H1 (cell line): ENCODE measurements around the gene ADIPOQ. TPM values are rescaled to one million over a fixed set of nuclear protein-coding genes. Genes with fewer than 3 reads are reported as not detected.
A peak's percentile ranks its signal among the peaks of the same experiment; 100 is the strongest.

Experiments
- CTCF ChIA-PET: fragments of 300-600 bp; sonication (Branson Sonifier 250); formaldehyde crosslinking; loops from one replicate; lab custom pipeline; 2021; ENCODE audit not compliant: partially characterized antibody; lab: Charles Lee
- POLR2A ChIA-PET: fragments of 300-600 bp; sonication (Branson Sonifier 250); formaldehyde crosslinking; loops from one replicate; lab custom pipeline; 2021; ENCODE audit warnings: inconsistent platforms; ENCODE audit not compliant: partially characterized antibody; lab: Charles Lee
- DNase-seq, 2 experiments: peaks; one replicate each; pipeline versions ENCODE4 v3.0.0 to v3.0.0-alpha.2; 2010 to 2022; ENCODE audit warnings: low spot score in 2 of 2, low read depth in 1 of 2, mixed read lengths in 1 of 2
- FAIRE-seq: peaks from 2 replicates; lab custom pipeline; 2011; peaks lifted over from hg19 to GRCh38; lab: Jason Lieb, UNC
- H2AFZ ChIP-seq: 2 replicates; pipeline ENCODE4 v1.8.1; 2012; ENCODE audit warnings: low read length, inconsistent platforms
- H2AK5ac ChIP-seq: 2 replicates; pipeline ENCODE4 v1.6.1; 2013; ENCODE audit warnings: low read depth, low read length
- H2BK120ac ChIP-seq: replicated peaks from 2 replicates; pipeline ENCODE3; 2013; ENCODE audit warnings: low read depth, low read length, inconsistent platforms
- H2BK12ac ChIP-seq: 2 replicates; pipeline ENCODE4 v1.6.1; 2013; ENCODE audit warnings: low read depth, low read length
- H2BK15ac ChIP-seq: 2 replicates; pipeline ENCODE4 v1.6.1; 2013; ENCODE audit warnings: low read length
- H2BK20ac ChIP-seq: 2 replicates; pipeline ENCODE4 v1.6.1; 2013; ENCODE audit warnings: low read length
- H2BK5ac ChIP-seq: 2 replicates; pipeline ENCODE4 v1.6.1; 2013; ENCODE audit warnings: low read depth, low read length
- H3K14ac ChIP-seq: 2 replicates; pipeline ENCODE4 v1.6.1; 2013; ENCODE audit warnings: inconsistent platforms; ENCODE audit not compliant: insufficient read length
- H3K18ac ChIP-seq: 2 replicates; pipeline ENCODE4 v1.6.1; 2013; ENCODE audit warnings: low read length; ENCODE audit errors: extremely low read depth
- H3K23ac ChIP-seq: 2 replicates; pipeline ENCODE4 v1.6.1; 2013; ENCODE audit warnings: inconsistent platforms; ENCODE audit not compliant: insufficient read length
- H3K23me2 ChIP-seq: 2 replicates; pipeline ENCODE4 v1.6.1; 2013; ENCODE audit warnings: low read depth, low read length
- H3K27ac ChIP-seq: 2 replicates; pipeline ENCODE4 v1.6.1; 2011; ENCODE audit warnings: low read depth, low read length, inconsistent platforms
- H3K27me3 ChIP-seq, 4 experiments: replicated peaks in 1 of 4; 1 replicate in 1 of 4; 2 replicates in 3 of 4; pipeline versions ENCODE4 v1.6.1 to v1.8.1; 2011 to 2013; ENCODE audit warnings: low read length in 3 of 4, mild to moderate bottlenecking in 3 of 4, inconsistent platforms in 2 of 4, mixed read lengths in 2 of 4, moderate library complexity in 1 of 4; ENCODE audit not compliant: control insufficient read depth in 3 of 4, insufficient read depth in 3 of 4; ENCODE audit errors: extremely low read depth in 1 of 4
- H3K36me3 ChIP-seq, 4 experiments: 2 replicates each; pipeline versions ENCODE4 v1.6.1 to v1.8.1; 2011 to 2013; ENCODE audit warnings: mild to moderate bottlenecking in 4 of 4, low read length in 3 of 4, moderate library complexity in 2 of 4, control low read depth in 1 of 4, inconsistent platforms in 1 of 4; ENCODE audit not compliant: insufficient read depth in 4 of 4, control insufficient read depth in 2 of 4
- H3K4ac ChIP-seq: replicated peaks from 2 replicates; pipeline ENCODE3; 2013; ENCODE audit warnings: low read length, low read depth, mixed read lengths, inconsistent platforms; ENCODE audit not compliant: insufficient read length
- H3K4me1 ChIP-seq, 4 experiments: replicated peaks in 1 of 4; 1 replicate in 1 of 4; 2 replicates in 3 of 4; pipeline versions ENCODE4 v1.6.1 to v1.8.1; 2011 to 2013; ENCODE audit warnings: low read length in 3 of 4, inconsistent platforms in 2 of 4, mixed read lengths in 1 of 4; ENCODE audit not compliant: insufficient read depth in 4 of 4, control insufficient read depth in 3 of 4
- H3K4me2 ChIP-seq, 2 experiments: 2 replicates each; pipeline versions ENCODE4 v1.6.1 to v1.8.1; 2011 to 2013; ENCODE audit warnings: low read depth in 2 of 2, low read length in 2 of 2, control low read depth in 1 of 2, inconsistent platforms in 1 of 2, mild to moderate bottlenecking in 1 of 2; ENCODE audit not compliant: insufficient read depth in 1 of 2
- H3K4me3 ChIP-seq, 4 experiments: fragments of 200-600, 300-600 bp in 1 of 4; sonication (generic), shearing (Covaris generic), sonication (Bioruptor Twin) in 1 of 4; 2 replicates each; pipeline versions ENCODE4 v1.5.1 to v1.8.1; 2011 to 2016; ENCODE audit warnings: low read length in 4 of 4, low read depth in 3 of 4, control low read depth in 2 of 4, inconsistent platforms in 2 of 4, mild to moderate bottlenecking in 2 of 4, mixed read lengths in 1 of 4, moderate library complexity in 1 of 4; ENCODE audit not compliant: insufficient read depth in 2 of 4; ENCODE audit errors: extremely low read depth in 1 of 4
- H3K56ac ChIP-seq: replicated peaks from 2 replicates; pipeline ENCODE3; 2013; ENCODE audit warnings: low read depth, mild to moderate bottlenecking, mixed read lengths, low read length, inconsistent platforms; ENCODE audit not compliant: insufficient read length
- H3K79me1 ChIP-seq: 2 replicates; pipeline ENCODE4 v1.6.1; 2013; ENCODE audit warnings: low read depth, low read length, control low read depth
- H3K79me2 ChIP-seq, 2 experiments: 2 replicates each; pipeline versions ENCODE4 v1.6.1 to v1.8.1; 2012 to 2013; ENCODE audit warnings: low read length in 2 of 2, mild to moderate bottlenecking in 2 of 2, inconsistent platforms in 1 of 2; ENCODE audit not compliant: insufficient read depth in 2 of 2, control insufficient read depth in 1 of 2
- H3K9ac ChIP-seq, 4 experiments: replicated peaks in 1 of 4; 1 replicate in 1 of 4; 2 replicates in 3 of 4; pipeline versions ENCODE4 v1.6.1 to v1.8.1; 2011 to 2013; ENCODE audit warnings: low read depth in 3 of 4, low read length in 3 of 4, control low read depth in 2 of 4, mild to moderate bottlenecking in 2 of 4, moderate library complexity in 2 of 4, inconsistent platforms in 1 of 4; ENCODE audit errors: extremely low read depth in 1 of 4
- H3K9me3 ChIP-seq, 2 experiments: 2 replicates each; pipeline versions ENCODE4 v1.6.1 to v1.8.1; 2012 to 2013; ENCODE audit warnings: mild to moderate bottlenecking in 2 of 2, moderate library complexity in 2 of 2, control low read depth in 1 of 2, inconsistent platforms in 1 of 2, low read depth in 1 of 2, low read length in 1 of 2, mixed read lengths in 1 of 2; ENCODE audit not compliant: insufficient read depth in 2 of 2
- H4K20me1 ChIP-seq, 2 experiments: replicated peaks in 1 of 2; 2 replicates each; pipeline versions ENCODE3 to v1.8.1; 2011 to 2013; ENCODE audit warnings: inconsistent platforms in 2 of 2, low read length in 2 of 2, mild to moderate bottlenecking in 1 of 2; ENCODE audit not compliant: insufficient read depth in 2 of 2, control insufficient read depth in 1 of 2
- H4K5ac ChIP-seq: 2 replicates; pipeline ENCODE4 v1.6.1; 2013; ENCODE audit warnings: low read length, low read depth, mixed read lengths, inconsistent platforms; ENCODE audit not compliant: insufficient read length
- H4K8ac ChIP-seq: 2 replicates; pipeline ENCODE4 v1.8.0; 2013; ENCODE audit warnings: mild to moderate bottlenecking, moderate library complexity, low read length, inconsistent platforms; ENCODE audit not compliant: insufficient read depth; ENCODE audit errors: extremely low read depth
- H4K91ac ChIP-seq: replicated peaks from 2 replicates; pipeline ENCODE3; 2013; ENCODE audit warnings: low read length, mixed read lengths, inconsistent platforms; ENCODE audit not compliant: insufficient read length
- ASH2L ChIP-seq: fragments of 200-600, 300-600 bp; sonication (generic); IDR thresholded peaks from one replicate; pipeline ENCODE4 v1.7.1; 2017; ENCODE audit warnings: low read length
- ATF3 ChIP-seq: IDR thresholded peaks from 2 replicates; pipeline ENCODE4 v1.6.1; 2011; ENCODE audit warnings: low read depth, mild to moderate bottlenecking, low read length; ENCODE audit not compliant: insufficient read depth
- CEBPB ChIP-seq: IDR thresholded peaks from 2 replicates; pipeline ENCODE4 v1.6.1; 2012; ENCODE audit warnings: low read depth, low read length
- CREB1 ChIP-seq: IDR thresholded peaks from 2 replicates; pipeline ENCODE4 v1.6.1; 2012; ENCODE audit warnings: inconsistent platforms
- GTF2F1 ChIP-seq: IDR thresholded peaks from 2 replicates; pipeline ENCODE4 v1.6.1; 2012; ENCODE audit warnings: low read depth, low read length, improper control_type of control experiment, borderline replicate concordance
- HDAC2 ChIP-seq, 2 experiments: fragments of 300-600 bp in 1 of 2; sonication (generic) in 1 of 2; IDR thresholded peaks; 2 replicates each; pipeline ENCODE4 v1.6.1; 2011 to 2012; ENCODE audit warnings: low read depth in 2 of 2, low read length in 2 of 2, mild to moderate bottlenecking in 2 of 2, moderate library complexity in 2 of 2, borderline replicate concordance in 1 of 2, inconsistent platforms in 1 of 2
- KDM1A ChIP-seq: fragments of 200-600, 300-600 bp; sonication (generic); IDR thresholded peaks from 2 replicates; pipeline ENCODE4 v1.7.1; 2016; ENCODE audit warnings: mild to moderate bottlenecking, low read length, borderline replicate concordance
- RFX5 ChIP-seq: IDR thresholded peaks from 2 replicates; pipeline ENCODE4 v1.6.1; 2011; ENCODE audit warnings: low read depth, low read length, improper control_type of control experiment, borderline replicate concordance
- SP2 ChIP-seq: IDR thresholded peaks from 2 replicates; pipeline ENCODE4 v1.6.1; 2012; ENCODE audit warnings: mild to moderate bottlenecking, low read length, inconsistent platforms
- SP4 ChIP-seq: IDR thresholded peaks from 2 replicates; pipeline ENCODE4 v1.6.1; 2012; ENCODE audit warnings: low read length, inconsistent platforms
- TCF12 ChIP-seq: IDR thresholded peaks from 2 replicates; pipeline ENCODE4 v1.6.1; 2011; ENCODE audit warnings: low read depth, mild to moderate bottlenecking, low read length
- WGBS, 2 experiments: shearing (Covaris generic) in 1 of 2; methylation state at CpG; one replicate each; pipeline versions ENCODE4 v1.1.6 to v1.1.7; 2013 to 2015; ENCODE audit warnings: low lambda C conversion rate in 2 of 2, mixed read lengths in 2 of 2, inconsistent platforms in 1 of 2, low coverage in 1 of 2, missing lambda C conversion rate in 1 of 2; ENCODE audit not compliant: insufficient replicate concordance in 2 of 2, insufficient coverage in 1 of 2, insufficient read length in 1 of 2; ENCODE audit errors: extremely low coverage in 1 of 2, missing lambda C conversion rate in 1 of 2; 5-methylcytosine and 5-hydroxymethylcytosine counted together
- polyA plus RNA-seq, 7 experiments: library from polyadenylated mRNA; depleted of rRNA in 3 of 7; stranded (reverse) in 5 of 7; unstranded in 2 of 7; fragments of >200 nt in 5 of 7; fragments of 200-250 nt in 2 of 7; gene quantifications; 1 replicate in 5 of 7; 2 replicates in 1 of 7; 4 replicates in 1 of 7; pipeline versions ENCODE4 v1.2.1 to v1.2.3, GENCODE V29; 2011 to 2013; ENCODE audit warnings: missing spikeins in 2 of 7, mixed read lengths in 2 of 7
- total RNA-seq: library from RNA; stranded (reverse); fragmentation: NEBNext Ultra II Directional; extraction: Animal tissue kit (Norgen Biotek cat#: 25700); gene quantifications from 2 replicates; pipeline ENCODE4 v1.2.1, GENCODE V29; 2021

The ADIPOQ gene
- total and polyA plus RNA-seq, 2 of the 8 experiments (the other 6 are each of a cell fraction or from before 2014, with no cell fraction given): not detected

GRCh38 chr3:186814100-186814499 is 28.4 kb upstream of the ADIPOQ start:
- Histone ChIP-seq H2BK5ac (no peak overlapping the region), H2BK20ac (0 out of 2 replicates have a peak overlapping the region, but pooled peaks have one; percentile 17), H3K18ac (no peak overlapping the region), H3K27me3 (no peaks in the 10 kb centered on the region), H3K27ac (no peak overlapping the region), H4K5ac (no peak overlapping the region), H3K4me3 (no peak overlapping the region), H3K23ac (no peak overlapping the region), H2BK12ac (no peak overlapping the region), H2AK5ac (no peak overlapping the region; the same call in 1 of the 2 replicates), H2BK120ac (no peak overlapping the region), H4K8ac (no peak overlapping the region), H3K9me3 (no peaks in the 10 kb centered on the region; a peak in 1 of 4 replicates), H4K91ac (peak overlapping the region; percentile 61), H3K23me2 (no peaks in the 10 kb centered on the region), H3K36me3 (no peaks in the 10 kb centered on the region), H2AFZ (no peak overlapping the region), H4K20me1 (no peaks in the 10 kb centered on the region), H3K4ac (no peak overlapping the region), H3K4me2 (no peak overlapping the region), H2BK15ac (no peak overlapping the region), H3K56ac (no peak overlapping the region), H3K4me1 (peaks cover 0 to 4% (median 3%) of the 10 kb centered on the region in 4 experiments; a peak in 3 of 7 replicates), H3K79me2 (no peaks in the 10 kb centered on the region), H3K79me1 (no peaks in the 10 kb centered on the region), H3K9ac (no peak overlapping the region), H3K14ac (no peak overlapping the region)
- no peak for DNase-seq
- ChIA-PET CTCF (interaction anchor here (1.3 to 2.1 kb wide), 2 partner anchors 11 to 198 kb away, joined by 4 to 9 read pairs; no protein-coding TSS in a partner anchor), POLR2A (interaction anchor here (2.0 to 9.4 kb wide), 2 partner anchors 30 to 243 kb away, joined by 5 to 77 read pairs; partner anchors contain the start of genes DNAJB11 and EIF4A2)
- no peak for FAIRE-seq
- 95% methylated on average over 4 of the region's 4 CpGs; no CpG with 5 or more reads in 1 of the 2 experiments for WGBS, 2 experiments
- no peak for TF ChIP-seq ATF3
- no peak for TF ChIP-seq ASH2L
- no peak for TF ChIP-seq CEBPB
- no peak for TF ChIP-seq HDAC2 (IDR thresholded peaks at IDR 0.05; ENCODE audit: borderline replicate concordance in 1 of 2, low read depth in 2 of 2, low read length in 2 of 2)
- TF ChIP-seq GTF2F1: no peak
- no peak for TF ChIP-seq SP2
- TF ChIP-seq TCF12: no peak
- no peak for TF ChIP-seq RFX5
- TF ChIP-seq CREB1: no peak
- no peak for TF ChIP-seq SP4
- TF ChIP-seq KDM1A: no peak
